ENCODE results near the gene BATF2. TPM values are rescaled to one million over a fixed set of nuclear protein-coding genes. Genes with fewer than 3 reads are reported as not detected.
A peak's percentile ranks its signal among the peaks of the same experiment; 100 is the strongest.
"Not testable (repeated sequence)": the region's sequence is repeated elsewhere in the genome, so short reads cannot be mapped to it uniquely, and the experiment has no call there.

BATF2 gene
- total RNA-seq, 6 experiments from 2014 or later, result 1.9 to 2.5 (median 2.3) TPM

DNA sequence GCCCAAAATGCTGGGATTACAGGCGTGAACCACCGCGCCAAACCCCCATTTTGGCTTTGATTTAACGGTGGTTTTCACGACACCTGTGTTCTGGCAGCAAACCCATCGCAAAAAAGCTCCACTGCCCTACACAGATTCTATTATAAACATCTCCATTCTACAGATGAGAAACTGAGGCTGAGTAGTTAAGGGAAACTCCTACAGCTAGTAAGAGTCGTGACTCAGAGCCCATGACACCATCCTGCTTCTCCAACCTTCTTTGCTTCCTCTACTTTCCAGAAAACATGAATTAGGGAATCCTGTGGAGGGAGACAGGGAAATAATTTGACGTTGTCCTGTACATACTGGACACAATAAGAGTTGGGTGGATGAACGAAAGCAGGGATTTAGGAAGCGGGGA is 30.0 kb upstream of the BATF2 start:
- Histone ChIP-seq H3K27ac (peak overlapping the region in 1 of 3 donors; percentile 77), H3K4me3 (peak overlapping the region in 1 of 3 donors; percentile 68)
- ATAC-seq, result no peak

DNA sequence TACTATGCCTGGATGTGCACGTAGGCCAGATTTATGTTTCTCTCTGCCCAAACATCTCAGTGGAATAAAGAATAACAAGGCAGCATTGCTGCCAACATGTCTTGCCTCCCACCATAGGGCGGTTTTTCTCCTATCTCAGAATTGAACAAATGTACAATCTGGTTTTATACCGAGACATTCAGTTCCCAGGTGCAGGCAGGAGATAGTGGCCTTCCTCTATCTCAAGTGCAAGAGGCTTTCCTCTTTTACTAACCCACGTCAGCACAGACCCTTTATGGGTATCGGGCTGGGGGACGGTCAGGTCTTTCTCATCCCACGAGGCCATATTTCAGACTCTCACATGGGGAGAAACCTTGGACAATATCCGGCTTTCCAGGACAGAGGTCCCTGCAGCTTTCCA is 26.7 kb upstream of the BATF2 start:
- H3K36me3 ChIP-seq; DNase-seq; ATAC-seq; H3K9me3 ChIP-seq; H3K27ac ChIP-seq; H3K27me3 ChIP-seq; intact Hi-C loops (cut with DNase I); H3K4me3 ChIP-seq: not testable (repeated sequence)
- H3K4me1 ChIP-seq, result peaks cover 0 to 13% (median 4%) of the 10 kb centered on the region in 4 donors
- 83% methylated on average over 8 of the region's 8 CpGs for WGBS (ENCODE audit: insufficient coverage, low coverage, low lambda C conversion rate, missing lambda C conversion rate)

More for the DNA sequence above, 30.0 kb upstream of the BATF2 start:
- Histone ChIP-seq H3K27me3 (no peaks in the 10 kb centered on the region), H3K9me3 (no peaks in the 10 kb centered on the region), H3K4me1 (peaks cover 0 to 13% (median 4%) of the 10 kb centered on the region in 4 donors), H3K36me3 (no peaks in the 10 kb centered on the region)
- WGBS (ENCODE audit: insufficient coverage, low coverage, low lambda C conversion rate, missing lambda C conversion rate), result 75% methylated on average over 10 of the region's 10 CpGs
- intact Hi-C loops (cut with DNase I), result no loop called here
- DNase-seq, result no peak
- no peak for TF ChIP-seq POLR2A (IDR thresholded peaks at IDR 0.05)
- TF ChIP-seq, protein P1, sequence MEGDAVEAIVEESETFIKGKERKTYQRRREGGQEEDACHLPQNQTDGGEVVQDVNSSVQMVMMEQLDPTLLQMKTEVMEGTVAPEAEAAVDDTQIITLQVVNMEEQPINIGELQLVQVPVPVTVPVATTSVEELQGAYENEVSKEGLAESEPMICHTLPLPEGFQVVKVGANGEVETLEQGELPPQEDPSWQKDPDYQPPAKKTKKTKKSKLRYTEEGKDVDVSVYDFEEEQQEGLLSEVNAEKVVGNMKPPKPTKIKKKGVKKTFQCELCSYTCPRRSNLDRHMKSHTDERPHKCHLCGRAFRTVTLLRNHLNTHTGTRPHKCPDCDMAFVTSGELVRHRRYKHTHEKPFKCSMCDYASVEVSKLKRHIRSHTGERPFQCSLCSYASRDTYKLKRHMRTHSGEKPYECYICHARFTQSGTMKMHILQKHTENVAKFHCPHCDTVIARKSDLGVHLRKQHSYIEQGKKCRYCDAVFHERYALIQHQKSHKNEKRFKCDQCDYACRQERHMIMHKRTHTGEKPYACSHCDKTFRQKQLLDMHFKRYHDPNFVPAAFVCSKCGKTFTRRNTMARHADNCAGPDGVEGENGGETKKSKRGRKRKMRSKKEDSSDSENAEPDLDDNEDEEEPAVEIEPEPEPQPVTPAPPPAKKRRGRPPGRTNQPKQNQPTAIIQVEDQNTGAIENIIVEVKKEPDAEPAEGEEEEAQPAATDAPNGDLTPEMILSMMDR (IDR thresholded peaks at IDR 0.05), result no peak

DNA sequence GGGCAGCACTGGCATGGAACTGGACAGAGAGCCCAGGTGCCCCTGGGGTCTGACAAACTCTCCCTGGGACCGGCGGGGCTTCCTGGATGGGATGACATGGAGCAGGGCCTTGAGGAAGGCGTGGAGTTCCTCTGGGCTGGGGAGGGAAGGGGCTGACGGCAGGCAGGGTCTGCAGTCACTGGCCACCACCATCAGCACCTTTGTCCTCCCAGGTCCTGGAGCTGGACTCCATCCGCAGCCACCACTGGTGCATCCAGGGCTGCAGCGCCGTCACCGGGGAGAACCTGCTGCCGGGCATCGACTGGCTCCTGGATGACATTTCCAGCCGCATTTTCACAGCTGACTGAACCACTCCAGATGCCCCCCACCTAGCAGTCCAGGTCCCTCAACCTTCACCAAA is 24.7 kb upstream of the BATF2 start:
- WGBS (ENCODE audit: insufficient coverage, low coverage, low lambda C conversion rate, missing lambda C conversion rate), result 100% methylated on average over 1 of the region's 11 CpGs
- ATAC-seq (no peak), DNase-seq (no peak)
- Histone ChIP-seq H3K4me1 (peaks cover 0 to 5% (median 0%) of the 10 kb centered on the region in 4 donors), H3K27me3 (no peaks in the 10 kb centered on the region), H3K36me3 (peaks cover 0 to 3% (median 0%) of the 10 kb centered on the region in 4 donors), H3K27ac (no peak overlapping the region), H3K9me3 (no peaks in the 10 kb centered on the region), H3K4me3 (no peak overlapping the region)
- TF ChIP-seq, protein P1 (IDR thresholded peaks at IDR 0.05), result no peak
- no peak for TF ChIP-seq POLR2A (IDR thresholded peaks at IDR 0.05)
- intact Hi-C loops (cut with DNase I), result no loop called here

DNA sequence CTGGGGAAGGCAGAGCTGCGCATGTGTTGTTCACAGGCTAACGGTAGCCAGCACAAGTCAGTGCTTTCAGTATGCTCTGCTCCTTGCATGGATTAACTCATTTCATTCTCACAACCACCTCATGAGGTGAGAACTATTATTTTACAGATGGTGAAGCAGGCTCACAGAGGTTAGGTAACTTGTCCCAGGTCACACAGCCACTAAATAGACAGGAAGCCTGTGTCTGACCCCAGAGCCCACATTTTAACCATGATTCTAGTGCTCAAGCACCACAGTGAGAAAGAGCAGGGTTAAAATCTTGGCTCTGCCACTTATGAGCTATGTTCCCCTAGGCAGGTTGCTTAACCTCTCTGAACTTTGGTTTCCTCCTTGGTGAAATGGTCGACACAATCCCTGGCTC is 24.2 kb upstream of the BATF2 start:
- 50% methylated on average over 3 of the region's 3 CpGs for WGBS (ENCODE audit: insufficient coverage, low coverage, low lambda C conversion rate, missing lambda C conversion rate)
- no peaks in the 10 kb centered on the region for H3K9me3 ChIP-seq
- intact Hi-C loops (cut with DNase I), result no loop called here
- H3K27ac ChIP-seq, result no peak overlapping the region
- TF ChIP-seq POLR2A (IDR thresholded peaks at IDR 0.05), result no peak
- TF ChIP-seq, protein P1 (IDR thresholded peaks at IDR 0.05), result no peak
- ATAC-seq, result no peak
- peaks cover 0 to 5% (median 0%) of the 10 kb centered on the region in 4 donors for H3K4me1 ChIP-seq
- H3K27me3 ChIP-seq, result no peaks in the 10 kb centered on the region
- H3K36me3 ChIP-seq, result peaks cover 0 to 3% (median 0%) of the 10 kb centered on the region in 4 donors
- DNase-seq, result no peak
- H3K4me3 ChIP-seq, result no peak overlapping the region

DNA sequence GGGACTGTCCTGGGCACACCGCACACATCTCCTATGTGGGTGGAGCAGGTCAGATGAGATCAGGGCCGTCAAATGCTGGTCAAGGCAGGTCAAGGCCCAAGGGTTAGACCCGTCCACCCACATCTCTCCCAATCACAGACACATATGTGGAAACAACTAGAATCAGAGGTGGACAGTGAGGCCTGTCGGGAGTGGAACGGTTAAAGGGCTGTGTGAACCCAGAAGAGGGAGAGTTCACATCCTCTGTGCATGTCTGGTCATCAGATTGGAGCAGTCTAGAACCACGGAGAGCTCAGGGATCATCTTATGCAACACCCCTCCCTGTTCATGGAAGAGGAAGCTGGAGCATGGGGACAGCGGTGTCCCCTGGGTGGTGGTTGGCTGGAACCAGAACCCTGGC is 23.1 kb upstream of the BATF2 start:
- peak in 3 of 4 donors; percentile 6 to 42 (median 41) for ATAC-seq
- no peaks in the 10 kb centered on the region for H3K27me3 ChIP-seq
- no peak overlapping the region for H3K4me3 ChIP-seq
- 40% methylated on average over 6 of the region's 7 CpGs for WGBS (ENCODE audit: insufficient coverage, low coverage, low lambda C conversion rate, missing lambda C conversion rate)
- TF ChIP-seq, protein P1 (IDR thresholded peaks at IDR 0.05), result no peak
- TF ChIP-seq POLR2A (IDR thresholded peaks at IDR 0.05), result no peak
- peaks cover 0 to 5% (median 0%) of the 10 kb centered on the region in 4 donors for H3K4me1 ChIP-seq
- intact Hi-C loops (cut with DNase I), result no loop called here
- no peaks in the 10 kb centered on the region for H3K9me3 ChIP-seq
- H3K36me3 ChIP-seq, result peaks cover 0 to 3% (median 0%) of the 10 kb centered on the region in 4 donors
- no peak overlapping the region for H3K27ac ChIP-seq
- DNase-seq, result no peak
